Colonic mucosa (tissue), 4 donors: Measurements from ENCODE around the gene SRP54. TPM values are rescaled to one million over a fixed set of nuclear protein-coding genes. Genes with fewer than 3 reads are reported as not detected.

ENCODE experiments used
- DNase-seq: peaks from one replicate; pipeline ENCODE4 v3.0.0-alpha.2; 2020
- H3K27ac ChIP-seq: fragments of 200-600 bp; one replicate; pipeline ENCODE4 v1.8.0; 2021
- H3K27me3 ChIP-seq: fragments of 200-600 bp; one replicate; pipeline ENCODE4 v1.8.0; 2021
- H3K36me3 ChIP-seq: fragments of 200-600 bp; one replicate; pipeline ENCODE4 v1.8.0; 2021
- H3K4me1 ChIP-seq: fragments of 200-600 bp; one replicate; pipeline ENCODE4 v1.8.0; 2021; ENCODE audit warnings: mild to moderate bottlenecking
- H3K4me3 ChIP-seq: fragments of 200-600 bp; one replicate; pipeline ENCODE4 v1.8.0; 2021
- H3K9ac ChIP-seq, 2 donors: one replicate each; pipeline ENCODE4 v1.7.0; 2013; ENCODE audit warnings: control low read depth in 2 of 2, low read depth in 2 of 2, low read length in 2 of 2
- H3K9me3 ChIP-seq: fragments of 200-600 bp; one replicate; pipeline ENCODE4 v1.8.0; 2021
- CTCF ChIP-seq: fragments of 200-600 bp; IDR thresholded peaks from one replicate; pipeline ENCODE4 v1.8.0; 2022; ENCODE audit warnings: antibody characterized with exemption, mild to moderate bottlenecking
- intact Hi-C: fragments of 100-400 bp; cut with DNase I; formaldehyde crosslinking; loops from one replicate; pipeline ENCODE4 v1.14.1; 2022
- total RNA-seq, 2 donors: library from RNA; stranded (reverse); fragmentation: NEBNext Ultra II Directional in 1 of 2; extraction: Animal tissue kit (Norgen Biotek cat#: 25700) in 1 of 2; gene quantifications; one replicate each; pipeline ENCODE4 v1.2.1, GENCODE V29; 2021
- donor health status: healthy.
- donor health status: DM: no; HTN: no; CAD: no.
- donor health status: DM: no; HTN: no; CAD: no.

Gene SRP54
- total RNA-seq, 2 donors from 2014 or later, result 43.5 to 45.6 TPM

- no peak for TF ChIP-seq CTCF
- no peak overlapping the region for H3K4me3 ChIP-seq
- H3K36me3 ChIP-seq, result no peaks in the 10 kb centered on the region
- no peaks in the 10 kb centered on the region for H3K4me1 ChIP-seq
- H3K27ac ChIP-seq, result no peak overlapping the region
- no peak overlapping the region for H3K9ac ChIP-seq
- intact Hi-C loops, result no loop called here
- H3K27me3 ChIP-seq, result no peaks in the 10 kb centered on the region
- no peak for DNase-seq
- no peaks in the 10 kb centered on the region for H3K9me3 ChIP-seq
Observed at GRCh38 chr14:34971801-34972200, 11.0 kb upstream of the SRP54 start.

GRCh38 chr14:34978444-34978843 lies 4.3 kb upstream of the SRP54 start:
- no peak for DNase-seq
- Histone ChIP-seq H3K4me1 (no peaks in the 10 kb centered on the region), H3K9me3 (no peaks in the 10 kb centered on the region), H3K9ac (no peak overlapping the region), H3K27me3 (no peaks in the 10 kb centered on the region), H3K27ac (no peak overlapping the region), H3K4me3 (no peak overlapping the region), H3K36me3 (no peaks in the 10 kb centered on the region)
- intact Hi-C loops, result no loop called here
- no peak for TF ChIP-seq CTCF

GRCh38 chr14:34980337-34980900 lies 2.4 kb upstream of the SRP54 start:
- TF ChIP-seq CTCF, result no peak
- Histone ChIP-seq H3K36me3 (no peaks in the 10 kb centered on the region), H3K9me3 (no peaks in the 10 kb centered on the region), H3K4me3 (peak overlapping the region; percentile 83), H3K9ac (peak overlapping the region in 1 of 2 donors; percentile 99), H3K27me3 (no peaks in the 10 kb centered on the region), H3K4me1 (peaks cover 7% of the 10 kb centered on the region), H3K27ac (peak overlapping the region; percentile 99)
- intact Hi-C loops, result loop anchor here (10.0 kb wide), 1 partner anchor 64 kb away; the partner anchor contains the start of gene FAM177A1
- no peak for DNase-seq

GRCh38 chr14:34981743-34982420 lies 910 bp upstream of the SRP54 start:
- Histone ChIP-seq H3K9me3 (no peaks in the 10 kb centered on the region), H3K4me3 (peak overlapping the region; percentile 83), H3K4me1 (peaks cover 7% of the 10 kb centered on the region), H3K27me3 (no peaks in the 10 kb centered on the region), H3K9ac (peak overlapping the region; percentile 61 to 99), H3K36me3 (no peaks in the 10 kb centered on the region), H3K27ac (peak overlapping the region; percentile 99)
- TF ChIP-seq CTCF, result peak; percentile 17
- intact Hi-C loops, result loop anchor here (2.0 to 10.0 kb wide), 2 partner anchors 63 to 109 kb away; partner anchors contain the start of gene FAM177A1
- DNase-seq, result peak; percentile 50

GRCh38 chr14:34983148-34983760 lies 462 bp downstream of the SRP54 start:
- intact Hi-C loops, result loop anchor here (2.0 to 10.0 kb wide), 2 partner anchors 62 to 110 kb away; partner anchors contain the start of gene FAM177A1
- H3K4me1 ChIP-seq, result peaks cover 7% of the 10 kb centered on the region
- peak overlapping the region; percentile 90 to 99 for H3K9ac ChIP-seq
- peak overlapping the region; percentile 99 for H3K27ac ChIP-seq
- H3K9me3 ChIP-seq, result no peaks in the 10 kb centered on the region
- H3K27me3 ChIP-seq, result no peaks in the 10 kb centered on the region
- H3K36me3 ChIP-seq, result no peaks in the 10 kb centered on the region
- no peak for DNase-seq
- no peak for TF ChIP-seq CTCF
- H3K4me3 ChIP-seq, result peak overlapping the region; percentile 83
